Body of pancreas (tissue), 4 donors: Measurements from ENCODE around the gene PSIP1.

ENCODE experiments used
- CTCF ChIP-seq, 7 experiments: fragments of 450-650 bp in 4 of 7; fragments of 200-600 bp in 3 of 7; sonication (generic) in 3 of 7; IDR thresholded peaks; one replicate each; pipeline ENCODE4 v1.5.1; 2016 to 2019; ENCODE audit warnings: antibody characterized with exemption in 7 of 7
- POLR2A ChIP-seq, 3 donors: fragments of 450-650 bp; IDR thresholded peaks; one replicate each; pipeline ENCODE4 v1.6.1; 2016; ENCODE audit warnings: antibody characterized with exemption in 3 of 3, mild to moderate bottlenecking in 2 of 3

GRCh38 chr9:15461056-15461455, 49.7 kb downstream of the PSIP1 start:
- TF ChIP-seq CTCF (IDR thresholded peaks at IDR 0.05) (no peak), POLR2A (IDR thresholded peaks at IDR 0.05) (no peak)
